ENCODE data around the gene ACTR5.

The ACTR5 gene

GRCh38 chr20:38762174-38762573, 13.9 kb downstream of the ACTR5 start:
- no peak overlapping the region for H3K4me3 ChIP-seq (ENCODE audit: low read depth in 1 of 5, low read length in 5 of 5)
- H3K4me1 ChIP-seq (ENCODE audit: control insufficient read depth in 5 of 5, insufficient read depth in 5 of 5, low read length in 5 of 5) = peaks cover 0 to 8% (median 0%) of the 10 kb centered on the region in 5 donors
- H3K36me3 ChIP-seq (ENCODE audit: control insufficient read depth in 5 of 5, insufficient read depth in 5 of 5, low read length in 5 of 5) = peaks cover 59 to 94% (median 84%) of the 10 kb centered on the region in 5 donors

GRCh38 chr20:38763616-38764015, 15.4 kb downstream of the ACTR5 start:
- H3K4me1 ChIP-seq (ENCODE audit: control insufficient read depth in 5 of 5, insufficient read depth in 5 of 5, low read length in 5 of 5) = no peaks in the 10 kb centered on the region
- H3K27me3 ChIP-seq (ENCODE audit: control insufficient read depth in 5 of 5, insufficient read depth in 4 of 5, low read length in 5 of 5) = no peaks in the 10 kb centered on the region
- no peak overlapping the region for H3K9ac ChIP-seq (ENCODE audit: low read length in 5 of 5)
- no peak overlapping the region for H3K27ac ChIP-seq (ENCODE audit: low read depth, low read length)
- peaks cover 54 to 95% (median 89%) of the 10 kb centered on the region in 5 donors for H3K36me3 ChIP-seq (ENCODE audit: control insufficient read depth in 5 of 5, insufficient read depth in 5 of 5, low read length in 5 of 5)
- H3K9me3 ChIP-seq (ENCODE audit: control insufficient read depth in 5 of 5, low read length in 5 of 5) = no peaks in the 10 kb centered on the region
- no peak overlapping the region for H3K4me3 ChIP-seq (ENCODE audit: low read depth in 1 of 5, low read length in 5 of 5)

More at GRCh38 chr20:38762174-38762573, 13.9 kb downstream of the ACTR5 start:
- H3K27ac ChIP-seq (ENCODE audit: low read depth, low read length) = no peak overlapping the region
- H3K9ac ChIP-seq (ENCODE audit: low read length in 5 of 5) = no peak overlapping the region
- H3K27me3 ChIP-seq (ENCODE audit: control insufficient read depth in 5 of 5, insufficient read depth in 4 of 5, low read length in 5 of 5) = no peaks in the 10 kb centered on the region
- no peaks in the 10 kb centered on the region for H3K9me3 ChIP-seq (ENCODE audit: control insufficient read depth in 5 of 5, low read length in 5 of 5)

GRCh38 chr20:38764567-38765318, 16.5 kb downstream of the ACTR5 start:
- H3K9ac ChIP-seq (ENCODE audit: low read length in 5 of 5) = no peak overlapping the region
- H3K4me1 ChIP-seq (ENCODE audit: control insufficient read depth in 5 of 5, insufficient read depth in 5 of 5, low read length in 5 of 5) = no peaks in the 10 kb centered on the region
- no peak overlapping the region for H3K4me3 ChIP-seq (ENCODE audit: low read depth in 1 of 5, low read length in 5 of 5)
- H3K27me3 ChIP-seq (ENCODE audit: control insufficient read depth in 5 of 5, insufficient read depth in 4 of 5, low read length in 5 of 5) = no peaks in the 10 kb centered on the region
- no peak overlapping the region for H3K27ac ChIP-seq (ENCODE audit: low read depth, low read length)
- peaks cover 45 to 95% (median 89%) of the 10 kb centered on the region in 5 donors for H3K36me3 ChIP-seq (ENCODE audit: control insufficient read depth in 5 of 5, insufficient read depth in 5 of 5, low read length in 5 of 5)
- no peaks in the 10 kb centered on the region for H3K9me3 ChIP-seq (ENCODE audit: control insufficient read depth in 5 of 5, low read length in 5 of 5)

- Histone ChIP-seq H3K36me3 (ENCODE audit: control insufficient read depth in 5 of 5, insufficient read depth in 5 of 5, low read length in 5 of 5) (peaks cover 38 to 96% (median 91%) of the 10 kb centered on the region in 5 donors), H3K4me1 (ENCODE audit: control insufficient read depth in 5 of 5, insufficient read depth in 5 of 5, low read length in 5 of 5) (no peaks in the 10 kb centered on the region), H3K9ac (ENCODE audit: low read length in 5 of 5) (no peak overlapping the region), H3K27ac (ENCODE audit: low read depth, low read length) (no peak overlapping the region), H3K4me3 (ENCODE audit: low read depth in 1 of 5, low read length in 5 of 5) (no peak overlapping the region), H3K27me3 (ENCODE audit: control insufficient read depth in 5 of 5, insufficient read depth in 4 of 5, low read length in 5 of 5) (no peaks in the 10 kb centered on the region), H3K9me3 (ENCODE audit: control insufficient read depth in 5 of 5, low read length in 5 of 5) (no peaks in the 10 kb centered on the region)
Measured at GRCh38 chr20:38766071-38766470, 17.8 kb downstream of the ACTR5 start.

- Histone ChIP-seq H3K27ac (ENCODE audit: low read depth, low read length) (no peak overlapping the region), H3K9me3 (ENCODE audit: control insufficient read depth in 5 of 5, low read length in 5 of 5) (no peaks in the 10 kb centered on the region), H3K4me3 (ENCODE audit: low read depth in 1 of 5, low read length in 5 of 5) (no peak overlapping the region), H3K4me1 (ENCODE audit: control insufficient read depth in 5 of 5, insufficient read depth in 5 of 5, low read length in 5 of 5) (no peaks in the 10 kb centered on the region), H3K27me3 (ENCODE audit: control insufficient read depth in 5 of 5, insufficient read depth in 4 of 5, low read length in 5 of 5) (no peaks in the 10 kb centered on the region), H3K9ac (ENCODE audit: low read length in 5 of 5) (no peak overlapping the region), H3K36me3 (ENCODE audit: control insufficient read depth in 5 of 5, insufficient read depth in 5 of 5, low read length in 5 of 5) (peaks cover 30 to 92% (median 89%) of the 10 kb centered on the region in 5 donors)
Measured at GRCh38 chr20:38769376-38770295, 21.4 kb downstream of the ACTR5 start.

- H3K4me3 ChIP-seq (ENCODE audit: low read depth in 1 of 5, low read length in 5 of 5) = no peak overlapping the region
- H3K4me1 ChIP-seq (ENCODE audit: control insufficient read depth in 5 of 5, insufficient read depth in 5 of 5, low read length in 5 of 5) = no peaks in the 10 kb centered on the region
- H3K9me3 ChIP-seq (ENCODE audit: control insufficient read depth in 5 of 5, low read length in 5 of 5) = no peaks in the 10 kb centered on the region
- peaks cover 27 to 92% (median 80%) of the 10 kb centered on the region in 5 donors for H3K36me3 ChIP-seq (ENCODE audit: control insufficient read depth in 5 of 5, insufficient read depth in 5 of 5, low read length in 5 of 5)
- H3K27ac ChIP-seq (ENCODE audit: low read depth, low read length) = no peak overlapping the region
- no peak overlapping the region for H3K9ac ChIP-seq (ENCODE audit: low read length in 5 of 5)
- H3K27me3 ChIP-seq (ENCODE audit: control insufficient read depth in 5 of 5, insufficient read depth in 4 of 5, low read length in 5 of 5) = no peaks in the 10 kb centered on the region
Measured at GRCh38 chr20:38770546-38770945, 22.3 kb downstream of the ACTR5 start.

GRCh38 chr20:38770970-38771369, 22.7 kb downstream of the ACTR5 start:
- H3K9me3 ChIP-seq (ENCODE audit: control insufficient read depth in 5 of 5, low read length in 5 of 5) = no peaks in the 10 kb centered on the region
- no peaks in the 10 kb centered on the region for H3K27me3 ChIP-seq (ENCODE audit: control insufficient read depth in 5 of 5, insufficient read depth in 4 of 5, low read length in 5 of 5)
- no peak overlapping the region for H3K27ac ChIP-seq (ENCODE audit: low read depth, low read length)
- no peak overlapping the region for H3K9ac ChIP-seq (ENCODE audit: low read length in 5 of 5)
- no peaks in the 10 kb centered on the region for H3K4me1 ChIP-seq (ENCODE audit: control insufficient read depth in 5 of 5, insufficient read depth in 5 of 5, low read length in 5 of 5)
- H3K4me3 ChIP-seq (ENCODE audit: low read depth in 1 of 5, low read length in 5 of 5) = no peak overlapping the region
- H3K36me3 ChIP-seq (ENCODE audit: control insufficient read depth in 5 of 5, insufficient read depth in 5 of 5, low read length in 5 of 5) = peaks cover 24 to 89% (median 76%) of the 10 kb centered on the region in 5 donors

GRCh38 chr20:38771621-38772020, 23.4 kb downstream of the ACTR5 start:
- H3K4me1 ChIP-seq (ENCODE audit: control insufficient read depth in 5 of 5, insufficient read depth in 5 of 5, low read length in 5 of 5) = no peaks in the 10 kb centered on the region
- no peaks in the 10 kb centered on the region for H3K9me3 ChIP-seq (ENCODE audit: control insufficient read depth in 5 of 5, low read length in 5 of 5)
- no peak overlapping the region for H3K4me3 ChIP-seq (ENCODE audit: low read depth in 1 of 5, low read length in 5 of 5)
- no peak overlapping the region for H3K9ac ChIP-seq (ENCODE audit: low read length in 5 of 5)
- no peak overlapping the region for H3K27ac ChIP-seq (ENCODE audit: low read depth, low read length)
- no peaks in the 10 kb centered on the region for H3K27me3 ChIP-seq (ENCODE audit: control insufficient read depth in 5 of 5, insufficient read depth in 4 of 5, low read length in 5 of 5)
- peaks cover 18 to 82% (median 70%) of the 10 kb centered on the region in 5 donors for H3K36me3 ChIP-seq (ENCODE audit: control insufficient read depth in 5 of 5, insufficient read depth in 5 of 5, low read length in 5 of 5)

- H3K4me3 ChIP-seq (ENCODE audit: low read depth in 1 of 5, low read length in 5 of 5) = no peak overlapping the region
- no peaks in the 10 kb centered on the region for H3K27me3 ChIP-seq (ENCODE audit: control insufficient read depth in 5 of 5, insufficient read depth in 4 of 5, low read length in 5 of 5)
- H3K9me3 ChIP-seq (ENCODE audit: control insufficient read depth in 5 of 5, low read length in 5 of 5) = no peaks in the 10 kb centered on the region
- H3K4me1 ChIP-seq (ENCODE audit: control insufficient read depth in 5 of 5, insufficient read depth in 5 of 5, low read length in 5 of 5) = peaks cover 0 to 7% (median 0%) of the 10 kb centered on the region in 5 donors
- H3K27ac ChIP-seq (ENCODE audit: low read depth, low read length) = no peak overlapping the region
- H3K36me3 ChIP-seq (ENCODE audit: control insufficient read depth in 5 of 5, insufficient read depth in 5 of 5, low read length in 5 of 5) = peaks cover 12 to 61% (median 47%) of the 10 kb centered on the region in 5 donors
- no peak overlapping the region for H3K9ac ChIP-seq (ENCODE audit: low read length in 5 of 5)
Measured at GRCh38 chr20:38774167-38774566, 25.9 kb downstream of the ACTR5 start.

GRCh38 chr20:38776363-38776762, 28.1 kb downstream of the ACTR5 start:
- no peak overlapping the region for H3K27ac ChIP-seq (ENCODE audit: low read depth, low read length)
- peaks cover 0 to 7% (median 0%) of the 10 kb centered on the region in 5 donors for H3K4me1 ChIP-seq (ENCODE audit: control insufficient read depth in 5 of 5, insufficient read depth in 5 of 5, low read length in 5 of 5)
- H3K9ac ChIP-seq (ENCODE audit: low read length in 5 of 5) = no peak overlapping the region
- H3K9me3 ChIP-seq (ENCODE audit: control insufficient read depth in 5 of 5, low read length in 5 of 5) = no peaks in the 10 kb centered on the region
- no peak overlapping the region for H3K4me3 ChIP-seq (ENCODE audit: low read depth in 1 of 5, low read length in 5 of 5)
- peaks cover 12 to 41% (median 26%) of the 10 kb centered on the region in 5 donors for H3K36me3 ChIP-seq (ENCODE audit: control insufficient read depth in 5 of 5, insufficient read depth in 5 of 5, low read length in 5 of 5)
- no peaks in the 10 kb centered on the region for H3K27me3 ChIP-seq (ENCODE audit: control insufficient read depth in 5 of 5, insufficient read depth in 4 of 5, low read length in 5 of 5)

Data from subcutaneous abdominal adipose tissue (tissue), 5 donors.